ENCODE results near the gene IQCH.
"Not testable (repeated sequence)": the region's sequence is repeated elsewhere in the genome, so short reads cannot be mapped to it uniquely, and the experiment has no call there.

The IQCH gene

DNA sequence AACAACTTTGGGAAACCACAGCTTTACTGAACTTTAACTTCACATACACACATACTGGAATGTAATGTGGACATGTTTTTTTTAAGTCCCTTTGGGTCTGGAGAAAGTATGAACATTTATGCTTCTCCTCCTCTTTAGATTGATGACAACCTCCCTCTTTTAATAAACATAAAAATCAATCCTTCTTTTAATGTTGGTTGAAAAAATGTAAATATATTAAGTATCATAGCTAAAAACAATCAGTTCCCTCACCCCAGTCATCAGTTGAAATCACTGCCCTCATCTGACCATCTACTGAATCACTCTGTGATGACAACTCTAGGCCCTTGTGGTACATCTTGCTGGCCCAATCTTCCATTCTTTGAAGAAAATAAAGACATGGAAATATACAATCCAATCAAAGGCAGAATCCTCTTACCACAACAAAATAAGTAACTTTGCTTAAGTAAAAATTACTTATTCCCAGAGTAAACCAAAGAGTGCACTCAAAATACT, 6.5 kb upstream of the IQCH start:
- no peak for DNase-seq

DNA sequence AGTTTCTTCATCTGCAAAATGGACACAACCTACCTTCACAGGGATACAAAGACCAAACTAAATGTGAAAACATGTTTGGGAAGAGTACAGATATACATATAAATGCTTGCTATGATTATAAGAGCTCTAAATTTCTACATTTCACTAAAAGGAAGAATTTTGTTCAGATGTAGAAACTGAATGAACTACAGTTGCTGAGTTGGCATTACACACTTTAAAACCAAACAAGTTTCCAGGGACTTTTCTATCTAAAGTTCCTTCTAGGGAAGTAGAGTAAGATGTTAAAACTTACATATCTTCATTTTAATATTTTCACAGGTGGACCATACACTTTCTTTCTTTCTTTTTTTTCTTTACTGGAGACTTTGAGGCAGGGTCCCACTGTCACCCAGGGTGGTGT, 4.8 kb upstream of the IQCH start:
- DNase-seq = no peak

DNA sequence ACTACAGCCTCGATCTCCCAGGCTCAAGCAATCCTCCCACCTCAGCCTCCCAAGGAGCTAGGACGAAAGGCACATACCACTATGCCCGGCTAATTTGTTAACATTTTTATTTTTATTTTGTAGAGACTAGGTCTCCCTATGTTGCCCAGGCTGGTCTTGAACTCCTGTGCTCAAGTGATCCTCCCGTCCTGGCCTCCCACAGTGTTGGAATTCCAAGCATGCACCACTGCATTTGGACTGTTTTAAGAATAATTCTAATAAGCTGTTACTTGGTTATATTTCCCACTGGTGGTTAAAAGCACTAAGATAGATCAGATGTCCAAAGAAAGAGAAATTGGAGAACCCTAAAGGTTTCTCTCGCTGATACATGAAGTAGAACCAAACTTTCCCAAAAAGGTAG, 3.3 kb upstream of the IQCH start:
- no peak for DNase-seq

DNA sequence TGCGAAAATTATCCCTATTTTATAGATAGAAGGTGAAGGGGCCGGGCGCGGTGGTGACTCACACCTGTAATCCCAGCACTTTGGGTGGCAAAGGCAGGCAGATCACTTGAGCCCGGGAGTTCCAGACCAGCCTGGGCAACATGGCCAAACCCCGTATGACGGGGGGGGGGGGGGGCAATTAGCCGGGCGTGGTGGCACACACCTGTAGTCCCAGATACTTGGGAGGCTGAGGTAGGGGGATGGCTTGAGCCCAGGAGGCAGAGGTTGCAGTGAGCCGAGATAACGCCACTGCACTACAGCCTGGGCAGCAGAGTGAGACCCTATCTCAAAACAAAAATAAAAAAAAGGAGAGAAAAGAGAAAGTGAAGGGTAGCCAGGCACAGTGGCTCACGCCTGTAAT, 1.5 kb upstream of the IQCH start:
- no peak for DNase-seq

DNA sequence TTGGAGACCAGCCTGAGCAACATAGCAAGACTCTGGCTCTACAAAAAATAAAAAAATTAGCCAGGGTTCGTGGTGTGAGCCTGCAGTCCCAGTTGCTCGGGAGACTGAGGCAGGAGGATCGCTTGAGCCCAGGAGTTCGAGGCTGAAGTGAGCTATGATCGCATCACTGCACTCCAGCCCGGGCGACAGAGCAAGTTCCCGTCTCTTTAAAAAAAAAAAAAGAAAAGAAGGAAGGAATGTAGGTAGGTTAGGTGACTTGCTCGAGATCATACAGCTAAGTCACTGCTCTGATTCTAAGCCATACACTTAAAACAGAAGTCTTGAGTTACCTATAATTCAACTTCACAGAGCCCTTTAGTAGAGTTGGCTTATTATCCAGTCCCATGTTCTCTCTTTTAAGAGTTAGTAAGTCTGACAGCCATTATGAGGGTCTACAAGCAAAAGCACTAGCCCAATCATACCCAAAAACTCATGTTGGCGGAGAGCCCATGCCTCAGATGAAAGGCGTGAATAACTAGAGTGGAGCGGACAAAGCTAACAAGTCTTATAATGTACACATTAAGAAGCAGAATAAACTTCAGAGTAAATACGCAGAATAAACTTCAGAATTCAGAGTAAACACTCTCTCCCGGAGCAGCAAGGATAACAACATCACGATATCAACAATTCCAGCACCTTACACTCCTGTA, 893 bp upstream of the IQCH start:
- DNase-seq = no peak

DNA sequence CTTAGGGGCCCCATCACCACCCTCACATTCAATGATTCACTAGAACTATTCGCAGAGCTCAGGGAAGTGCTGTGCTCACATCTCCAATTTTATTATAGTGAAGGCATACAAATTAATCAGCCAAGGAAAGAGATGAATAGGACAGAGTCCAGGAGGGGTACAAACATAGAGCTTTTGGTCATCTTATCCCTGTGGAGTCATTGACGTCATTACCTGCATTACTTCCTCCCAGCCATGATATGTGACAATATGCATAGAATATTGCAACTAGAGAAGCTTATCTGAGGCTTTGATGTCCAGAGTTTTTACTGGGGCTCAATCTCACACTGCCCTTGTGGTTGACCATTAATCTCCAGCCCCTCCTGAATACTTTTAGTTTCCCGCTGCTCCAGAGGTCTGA, 1.5 kb downstream of the IQCH start:
- DNase-seq = no peak

DNA sequence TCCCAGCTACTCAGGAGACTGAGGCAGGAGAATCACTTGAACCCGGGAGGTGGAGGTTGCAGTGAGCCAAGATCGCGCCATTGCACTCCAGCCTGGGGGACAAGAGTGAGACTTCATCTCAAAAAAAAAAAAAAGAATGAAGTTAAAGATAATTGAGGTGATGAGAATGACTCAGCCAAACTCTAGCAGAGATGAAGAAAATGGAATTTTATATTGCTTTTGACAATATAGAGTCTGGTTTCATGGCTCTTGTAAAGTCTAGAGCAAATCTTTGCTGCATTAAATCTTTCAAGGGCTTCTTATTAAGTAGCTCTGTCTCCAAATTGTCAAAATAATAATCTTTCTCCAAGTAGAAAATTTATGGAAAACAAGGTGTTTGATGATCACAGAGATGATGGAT, 3.8 kb downstream of the IQCH start:
- not testable (repeated sequence) for DNase-seq

DNA sequence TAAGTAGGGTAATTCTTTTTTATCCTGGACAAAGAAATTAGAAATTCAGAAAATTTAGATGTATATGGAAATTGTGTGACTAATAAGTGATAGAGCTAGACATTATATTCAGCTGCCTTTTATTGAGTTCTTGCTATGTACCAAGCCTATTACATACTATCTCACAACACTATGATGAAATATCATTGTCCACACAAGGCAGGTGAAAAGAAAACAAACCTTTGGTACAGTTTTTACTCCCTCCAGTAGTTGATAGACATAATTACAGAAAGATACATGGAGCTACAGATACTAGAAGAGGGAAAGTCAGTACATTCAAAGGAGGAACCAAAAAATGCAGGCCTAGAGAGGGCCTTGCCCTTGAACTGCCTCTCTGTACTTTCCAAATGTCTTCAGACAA, 4.8 kb downstream of the IQCH start:
- DNase-seq = no peak

DNA sequence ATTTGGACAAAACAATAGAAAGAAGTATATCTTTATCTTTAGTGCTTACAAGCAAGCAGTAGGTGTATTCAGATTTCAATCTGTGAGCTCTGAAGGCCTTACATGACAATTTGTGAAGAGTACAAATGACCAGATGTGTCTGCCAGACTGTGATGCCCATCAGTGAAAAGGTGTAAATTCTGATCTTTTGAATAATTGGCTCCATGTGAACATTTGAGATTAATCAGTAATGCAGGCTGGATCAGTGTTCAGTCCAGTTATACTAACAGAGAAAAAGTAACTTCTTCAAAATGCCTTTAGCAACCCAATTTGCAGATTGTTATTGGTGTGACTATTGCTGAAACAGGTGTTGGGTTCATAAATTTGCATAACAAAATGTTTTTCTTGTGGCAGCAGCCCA, 5.2 kb downstream of the IQCH start:
- DNase-seq = no peak

DNA sequence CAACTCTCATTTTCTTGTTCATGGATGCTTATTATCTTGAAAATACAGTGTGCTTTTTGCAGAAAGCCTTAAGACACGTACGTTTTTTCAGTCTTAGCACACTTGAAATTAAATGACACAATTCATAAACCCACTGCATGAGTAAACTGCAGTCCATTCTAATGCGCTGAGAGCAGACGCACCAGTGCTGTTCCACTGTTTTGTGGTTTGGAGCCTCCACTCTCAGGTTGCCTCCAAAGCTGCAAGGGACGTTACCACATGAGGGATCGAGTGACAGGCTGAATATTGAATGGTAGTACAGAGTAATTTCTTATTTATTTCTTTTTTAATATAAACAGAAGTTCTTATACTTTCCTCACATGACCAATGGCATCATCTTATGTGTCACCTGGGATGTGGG, 12.3 kb downstream of the IQCH start:
- no peak for DNase-seq

DNA sequence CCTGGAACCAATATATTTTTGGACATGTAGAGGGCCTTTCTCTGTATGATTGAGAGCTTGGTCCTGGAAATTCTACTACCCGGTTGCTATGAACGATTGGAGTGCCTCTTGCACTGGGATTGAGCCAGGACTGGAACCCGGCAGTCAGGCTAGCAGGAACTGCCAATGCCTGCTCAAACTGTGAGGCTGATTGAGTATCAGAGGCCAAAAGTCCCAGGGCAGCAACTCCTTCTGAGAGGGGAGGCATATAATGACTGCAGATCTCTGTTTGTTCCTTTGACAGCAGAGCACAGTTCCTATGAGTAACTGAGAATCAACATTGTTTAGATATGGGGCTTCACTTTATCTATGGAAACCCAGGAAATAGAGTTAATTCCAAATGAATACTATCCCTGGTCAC, 12.9 kb downstream of the IQCH start:
- no peak for DNase-seq

DNA sequence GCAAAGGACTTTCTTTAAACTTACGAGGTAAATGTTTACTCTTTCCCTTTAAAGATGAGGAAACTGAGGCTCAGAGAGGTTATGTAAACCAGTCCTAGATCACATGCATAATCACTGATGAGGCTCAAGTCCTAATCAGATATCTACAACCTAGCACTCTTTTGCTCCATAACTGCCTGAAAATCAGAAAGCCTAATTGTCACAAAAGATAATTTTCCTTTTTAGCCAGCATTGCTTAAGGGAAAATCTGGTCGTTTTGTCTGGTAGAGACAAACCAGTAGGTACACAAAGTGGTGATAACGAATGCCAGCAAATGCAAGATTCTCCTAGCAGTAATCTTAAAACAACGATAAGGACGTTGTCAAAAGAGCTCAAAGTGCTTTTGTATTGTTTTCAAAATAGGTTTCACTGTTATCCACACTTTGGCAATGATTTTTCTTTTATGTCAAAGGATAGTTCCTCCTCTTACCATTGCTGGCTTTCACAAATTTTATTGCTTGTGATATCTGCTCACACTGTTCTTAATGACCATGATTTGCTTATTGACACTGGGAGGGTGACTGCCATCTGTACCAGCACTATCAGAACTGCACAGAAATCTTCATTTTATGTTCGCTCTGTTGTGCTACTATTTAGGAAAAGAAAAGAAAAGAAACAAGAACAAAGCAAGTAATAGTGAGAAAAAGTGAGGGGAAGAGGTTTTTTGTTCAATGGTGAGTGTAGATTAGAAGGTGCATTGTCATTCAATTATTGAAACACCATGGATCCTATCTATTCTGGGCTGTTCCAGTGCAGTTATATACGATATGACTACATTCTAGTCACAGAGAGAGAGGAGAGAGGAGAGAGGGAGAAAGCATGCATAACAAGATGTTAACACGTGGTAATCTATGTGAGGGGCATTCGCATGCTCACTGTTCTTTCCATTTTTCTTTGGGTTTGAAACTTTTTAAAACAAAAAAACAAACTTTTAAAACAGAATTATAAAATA, 13.7 kb downstream of the IQCH start:
- DNase-seq = no peak

DNA sequence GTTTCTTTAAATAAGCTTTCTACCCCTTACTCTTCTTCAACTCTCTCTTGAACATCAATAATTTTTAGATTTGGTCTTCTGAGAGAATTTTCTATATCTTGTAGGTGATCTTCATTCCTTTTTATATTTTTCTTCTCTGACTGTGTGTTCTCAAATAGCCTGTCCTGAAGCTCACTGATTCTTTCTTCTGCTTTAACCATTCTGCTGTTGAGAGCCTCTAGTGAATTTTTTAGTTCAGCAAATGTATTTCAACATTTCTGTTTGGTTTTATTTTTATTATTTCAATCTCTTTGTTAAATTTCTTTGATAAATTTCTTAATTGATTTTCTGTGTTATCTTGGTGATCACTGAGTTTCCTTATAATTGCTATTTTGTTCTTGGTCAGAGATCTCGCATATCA, 19.6 kb downstream of the IQCH start:
- no peak for DNase-seq

DNA sequence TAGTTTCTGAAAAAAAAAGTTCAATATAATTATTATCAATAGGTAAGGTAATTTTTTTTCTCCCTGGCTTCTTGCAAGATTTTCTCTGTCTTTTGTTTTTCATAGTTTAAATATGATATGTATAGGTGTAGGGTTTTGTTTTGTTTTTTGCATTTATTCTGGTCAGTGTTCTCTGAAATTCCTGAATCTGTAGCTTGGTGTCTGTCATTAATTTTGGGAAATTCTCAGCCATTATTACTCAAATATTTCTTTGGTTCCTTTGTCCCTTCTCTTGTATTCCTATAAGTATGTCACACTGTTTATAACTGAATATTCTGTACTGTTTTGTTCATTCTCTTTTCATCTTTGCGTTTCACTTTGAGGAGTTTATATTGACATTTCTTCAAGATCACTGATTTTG, 22.1 kb downstream of the IQCH start:
- no peak for DNase-seq

DNA sequence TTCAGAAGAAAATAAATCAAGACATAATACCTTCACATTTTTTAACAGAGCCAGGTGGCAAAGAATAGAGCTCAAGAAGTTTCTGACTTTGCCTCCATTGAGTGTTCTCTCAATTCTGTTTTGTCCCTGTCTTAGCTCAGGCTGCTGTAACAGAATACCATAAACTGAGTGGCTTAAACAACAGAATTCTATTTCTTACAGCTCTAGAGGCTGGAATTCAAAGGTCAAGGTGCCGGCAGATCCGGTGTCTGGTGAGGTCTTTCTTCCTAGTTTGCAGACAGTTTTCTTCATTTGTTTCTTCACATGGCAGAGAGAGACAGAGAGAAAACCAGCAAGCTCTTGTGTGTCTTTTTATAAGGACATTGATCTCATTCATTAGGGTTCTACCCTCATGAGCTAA, 25.6 kb downstream of the IQCH start:
- no peak for DNase-seq

DNA sequence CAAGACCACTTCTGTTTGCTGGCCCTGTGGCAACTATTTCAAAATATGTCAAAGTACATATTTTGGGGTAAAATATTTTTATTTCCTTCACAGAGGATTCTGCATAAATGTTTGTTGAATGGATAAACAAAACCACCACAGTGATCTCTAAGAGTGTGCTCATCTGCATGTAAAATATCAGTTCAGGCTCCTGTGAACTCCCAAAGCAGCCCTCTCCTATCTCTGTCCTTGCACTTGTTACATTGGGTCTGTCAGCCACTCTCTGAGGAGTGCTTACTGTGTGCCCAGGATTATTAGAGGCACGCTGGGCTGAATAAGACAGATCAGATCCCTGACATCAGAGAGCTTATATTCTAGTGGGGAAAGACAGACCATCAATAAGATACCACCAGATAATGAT, 27.1 kb downstream of the IQCH start:
- no peak for DNase-seq

DNA sequence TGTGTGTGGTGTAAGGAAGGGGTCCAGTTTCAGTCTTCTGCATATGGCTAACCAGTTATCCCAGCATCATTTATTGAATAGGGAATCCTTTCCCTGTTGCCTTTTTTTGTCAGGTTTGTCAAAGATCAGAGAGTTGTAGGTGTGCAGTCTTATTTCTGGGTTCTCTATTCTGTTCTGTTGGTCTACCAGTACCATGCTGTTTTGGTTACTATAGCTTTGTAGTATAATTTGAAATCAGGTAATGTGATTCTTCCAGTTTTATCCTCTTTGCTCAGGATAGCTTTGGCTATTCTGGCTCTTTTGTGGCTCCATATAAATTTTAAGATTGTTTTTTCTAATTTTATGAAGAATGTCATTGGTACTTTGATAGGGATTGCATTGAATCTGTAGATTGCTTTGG, 31.0 kb downstream of the IQCH start:
- not testable (repeated sequence) for DNase-seq

DNA sequence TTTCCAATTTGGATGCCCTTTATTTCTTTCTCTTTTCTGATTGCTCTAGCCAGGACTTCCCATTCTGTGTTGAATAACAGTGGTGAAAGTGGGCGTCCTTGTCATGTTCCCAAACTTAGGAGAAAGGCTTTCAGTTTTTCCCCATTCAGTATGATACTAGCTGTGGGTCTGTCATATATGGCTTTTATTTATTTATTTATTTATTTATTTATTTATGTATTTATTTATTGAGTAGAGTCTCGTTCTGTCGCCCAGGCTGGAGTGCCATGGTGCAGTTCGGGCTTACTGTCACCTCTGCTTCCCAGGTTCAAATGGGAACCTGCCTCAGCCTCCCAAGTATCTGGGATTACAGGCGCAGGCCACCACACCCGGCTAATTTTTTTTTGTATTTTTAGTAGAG, 31.8 kb downstream of the IQCH start:
- DNase-seq = not testable (repeated sequence)

DNA sequence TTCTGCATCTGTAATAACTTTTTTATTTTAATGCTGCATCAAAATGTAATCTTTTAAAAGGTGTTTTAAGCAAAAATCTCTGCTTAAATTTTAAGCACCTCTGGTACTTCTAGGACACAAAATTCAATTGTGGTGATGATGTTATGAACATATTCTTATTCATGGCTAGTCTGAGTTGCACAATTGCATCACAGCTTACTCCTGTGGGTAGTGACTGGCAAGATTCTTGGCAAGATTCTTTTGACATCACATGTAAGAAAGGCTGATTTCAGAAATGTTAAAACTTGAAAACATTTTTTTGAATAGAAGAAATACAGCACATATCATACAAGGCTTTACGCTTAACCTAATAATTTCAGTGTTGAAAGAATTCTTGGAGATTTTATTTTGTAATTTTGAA, 35.7 kb downstream of the IQCH start:
- no peak for DNase-seq

DNA sequence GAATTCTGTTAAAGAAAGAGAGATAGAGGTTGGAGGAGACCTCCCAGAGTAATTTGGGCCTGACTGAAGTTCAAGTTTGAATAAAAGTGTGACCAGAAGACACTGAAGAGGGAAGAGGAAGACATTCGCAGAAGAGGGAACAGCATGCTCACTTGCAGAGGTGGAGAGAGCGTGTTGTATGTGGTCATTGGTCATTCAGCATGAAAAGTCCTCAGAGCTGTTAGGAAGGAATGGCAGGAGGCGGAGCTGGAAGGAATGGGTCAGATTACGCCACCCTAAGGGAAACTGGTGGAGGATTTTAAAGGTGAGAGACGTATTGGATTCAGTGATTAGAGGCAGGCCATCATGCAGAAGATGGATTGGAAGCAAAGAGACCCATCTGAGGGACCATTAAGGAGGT, 41.6 kb downstream of the IQCH start:
- no peak for DNase-seq

DNA sequence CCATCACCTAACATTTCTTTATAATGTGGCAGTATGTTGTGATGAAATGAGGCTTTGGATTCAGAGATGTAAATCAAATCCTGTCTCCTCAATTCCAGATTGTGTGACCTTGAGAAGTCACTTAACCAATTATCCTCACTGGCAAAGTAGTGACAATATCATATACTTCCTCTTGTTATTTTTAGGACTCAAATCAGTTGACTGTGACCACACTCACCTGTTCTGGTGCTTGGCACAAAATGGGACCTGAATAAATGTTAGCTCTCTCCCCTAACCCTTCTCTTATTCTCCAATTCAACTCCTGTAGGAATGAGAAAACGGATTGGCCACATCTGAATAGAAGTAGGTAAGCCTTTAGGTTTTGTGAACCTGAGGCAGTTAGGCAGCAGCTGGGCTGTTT, 42.1 kb downstream of the IQCH start:
- no peak for DNase-seq

DNA sequence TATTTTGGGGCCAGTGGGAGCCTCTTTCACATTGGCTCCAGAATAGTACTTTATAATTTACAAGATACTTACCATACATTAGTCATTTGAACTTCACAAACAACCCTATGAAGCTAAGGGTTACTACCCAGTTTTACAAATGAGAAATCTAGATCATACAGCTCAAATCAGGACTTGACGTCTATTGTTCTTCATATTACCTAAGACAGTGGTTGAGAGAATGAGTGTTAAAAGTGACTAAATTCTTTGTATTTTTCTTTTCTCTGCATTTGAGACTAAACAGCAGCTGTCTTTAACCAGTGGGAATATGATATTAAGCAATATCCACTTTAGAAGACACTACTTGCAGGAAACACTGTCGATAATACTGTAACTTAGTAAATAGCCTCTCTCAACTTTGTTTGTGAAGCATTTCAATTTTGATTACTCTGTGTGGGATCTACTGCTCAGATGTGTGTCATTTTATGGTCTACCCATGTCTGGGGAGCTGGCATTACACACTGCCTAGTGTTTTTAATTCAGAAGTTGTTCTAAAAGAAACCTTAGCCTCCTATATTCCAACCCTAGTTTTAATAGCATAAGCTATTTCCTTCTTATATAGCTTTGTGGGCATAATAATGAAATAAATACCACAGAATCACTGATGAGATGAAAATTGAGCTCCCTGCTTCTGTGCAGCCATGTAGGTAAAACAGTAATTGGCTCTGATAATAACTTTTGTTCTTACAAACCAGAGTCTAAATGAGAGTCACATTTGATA, 45.9 kb downstream of the IQCH start:
- no peak for DNase-seq

Data from stimulated activated CD4-positive, alpha-beta T cell treated with anti-CD3 and anti-CD28 coated beads, Interleukin-1b, Interleukin-23, amount 100 ng/mL, for 48 hours (primary cell).